Activated CD4-positive, alpha-beta T cell treated with anti-CD3 and anti-CD28 coated beads, Interleukin-2, amount 10 ng/mL, durations not matched to agents 24 days and 14 days (primary cell): ENCODE data around the gene CSK. TPM values are rescaled to one million over a fixed set of nuclear protein-coding genes. Genes with fewer than 3 reads are reported as not detected.

ENCODE experiments used
- DNase-seq: peaks from one replicate; pipeline ENCODE4 v3.0.0; 2022
- H3K27ac Mint-ChIP-seq: one replicate; pipeline ENCODE4 v1.8.0; 2022; ENCODE audit warnings: mild to moderate bottlenecking, mixed read lengths
- H3K27me3 Mint-ChIP-seq: one replicate; pipeline ENCODE4 v1.8.0; 2022; ENCODE audit warnings: mixed read lengths
- H3K36me3 Mint-ChIP-seq: one replicate; pipeline ENCODE4 v1.8.0; 2022; ENCODE audit warnings: low read depth, mild to moderate bottlenecking, mixed read lengths
- H3K4me1 Mint-ChIP-seq: one replicate; pipeline ENCODE4 v1.8.0; 2021; ENCODE audit warnings: mixed read lengths
- H3K4me3 Mint-ChIP-seq: one replicate; pipeline ENCODE4 v1.8.0; 2022; ENCODE audit warnings: mild to moderate bottlenecking, moderate library complexity, mixed read lengths
- H3K9me3 Mint-ChIP-seq: one replicate; pipeline ENCODE4 v1.8.0; 2021; ENCODE audit warnings: mixed read lengths
- intact Hi-C: fragments of 100-400 bp; cut with micrococcal nuclease; formaldehyde crosslinking; loops from one replicate; pipeline ENCODE4 v1.15.1; 2023
- total RNA-seq: library from RNA; stranded (reverse); gene quantifications from 2 replicates; pipeline ENCODE4 v1.2.3, GENCODE V29; 2022

The CSK gene
- total RNA-seq, 1 donor from 2014 or later, result 340 TPM

DNA sequence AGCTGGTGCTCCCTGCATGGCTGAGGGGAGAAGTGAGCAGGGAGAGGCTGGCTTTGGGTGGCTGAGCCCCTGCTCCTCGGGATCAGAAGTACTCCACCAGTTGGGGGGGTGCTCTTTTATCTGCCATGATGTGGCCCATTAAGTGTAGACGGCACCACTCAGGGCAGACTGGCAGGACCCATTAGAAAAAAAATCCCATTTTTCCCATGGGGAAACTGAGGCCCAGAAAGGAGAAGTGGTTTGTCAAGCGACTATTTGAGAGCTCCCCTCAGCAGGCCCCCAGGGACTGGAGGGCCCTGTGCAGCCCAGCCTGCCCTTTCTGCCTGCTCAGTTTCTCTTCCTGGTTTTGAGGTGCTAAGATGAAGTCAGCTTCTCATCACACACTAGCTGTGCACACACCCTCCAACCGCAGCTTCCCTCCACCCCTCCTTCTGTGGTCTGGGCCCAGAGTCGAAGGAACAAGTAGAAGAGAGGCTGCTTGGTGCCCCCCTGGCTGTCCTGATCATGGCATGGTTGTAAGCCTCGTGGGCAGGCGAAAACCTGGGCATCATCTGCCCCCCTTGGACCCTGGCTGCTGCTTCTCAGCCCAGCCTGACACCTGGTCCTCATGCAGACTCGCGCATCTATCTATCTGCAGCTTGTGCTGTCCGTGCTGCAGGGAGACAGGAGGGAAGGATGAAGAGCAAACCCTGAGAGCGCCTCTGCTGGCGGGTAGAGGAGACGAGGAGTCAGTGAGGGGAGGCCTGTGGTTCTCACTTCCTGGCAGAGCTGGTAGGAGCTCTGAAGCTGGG is 5.6 kb downstream of the CSK start:
- no peaks in the 10 kb centered on the region for H3K27me3 Mint-ChIP-seq
- peak overlapping the region; percentile 99 for H3K27ac Mint-ChIP-seq
- H3K36me3 Mint-ChIP-seq, result peaks cover 72% of the 10 kb centered on the region
- intact Hi-C loops, result loop anchor here (1.0 to 10.0 kb wide), 11 partner anchors 9 to 837 kb away; partner anchors contain the start of genes C15orf39, COX5A, RPP25 and SIN3A
- peak overlapping the region; percentile 96 for H3K4me3 Mint-ChIP-seq
- peak; percentile 97 for DNase-seq
- peaks cover 68% of the 10 kb centered on the region for H3K4me1 Mint-ChIP-seq
- H3K9me3 Mint-ChIP-seq, result no peaks in the 10 kb centered on the region

DNA sequence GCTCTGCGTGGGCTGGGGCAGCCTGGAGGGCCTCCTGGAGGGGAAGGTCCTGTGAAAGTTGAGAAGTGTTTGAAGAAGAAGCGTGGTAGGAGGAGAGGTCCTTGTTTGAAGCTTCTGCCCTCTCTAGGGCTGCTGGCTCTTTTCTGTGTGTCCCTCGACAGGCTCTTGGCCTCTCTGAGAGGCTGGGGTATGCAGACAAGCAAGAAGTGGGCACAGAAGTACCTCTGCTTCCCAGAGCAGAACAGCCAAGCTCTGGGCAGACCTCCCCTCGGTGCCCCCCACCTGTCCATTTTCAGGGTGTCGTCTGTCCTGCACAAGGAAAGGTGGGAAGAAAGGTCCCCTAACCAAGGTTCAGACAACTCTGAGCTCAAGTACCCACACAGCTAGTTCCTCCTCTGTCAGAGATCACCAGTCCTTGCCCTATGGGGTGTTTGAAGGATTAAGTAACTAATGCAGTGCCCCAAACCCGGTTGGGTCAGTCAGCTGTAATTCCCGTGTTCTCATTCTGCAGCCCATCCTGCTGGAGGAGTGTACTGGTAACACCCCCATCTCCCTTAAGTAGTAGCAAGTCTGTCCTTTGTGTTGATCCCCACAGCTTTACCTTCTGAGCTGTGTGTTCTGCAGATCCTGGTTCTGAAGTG is 6.3 kb downstream of the CSK start:
- H3K4me1 Mint-ChIP-seq, result peaks cover 71% of the 10 kb centered on the region
- peak overlapping the region; percentile 99 for H3K27ac Mint-ChIP-seq
- no peaks in the 10 kb centered on the region for H3K9me3 Mint-ChIP-seq
- DNase-seq, result no peak
- H3K36me3 Mint-ChIP-seq, result peaks cover 67% of the 10 kb centered on the region
- no peaks in the 10 kb centered on the region for H3K27me3 Mint-ChIP-seq
- peak overlapping the region; percentile 96 for H3K4me3 Mint-ChIP-seq
- intact Hi-C loops, result loop anchor here (1.0 to 10.0 kb wide), 9 partner anchors 8 to 837 kb away; partner anchors contain the start of genes C15orf39, RPP25, SIN3A and SNUPN

DNA sequence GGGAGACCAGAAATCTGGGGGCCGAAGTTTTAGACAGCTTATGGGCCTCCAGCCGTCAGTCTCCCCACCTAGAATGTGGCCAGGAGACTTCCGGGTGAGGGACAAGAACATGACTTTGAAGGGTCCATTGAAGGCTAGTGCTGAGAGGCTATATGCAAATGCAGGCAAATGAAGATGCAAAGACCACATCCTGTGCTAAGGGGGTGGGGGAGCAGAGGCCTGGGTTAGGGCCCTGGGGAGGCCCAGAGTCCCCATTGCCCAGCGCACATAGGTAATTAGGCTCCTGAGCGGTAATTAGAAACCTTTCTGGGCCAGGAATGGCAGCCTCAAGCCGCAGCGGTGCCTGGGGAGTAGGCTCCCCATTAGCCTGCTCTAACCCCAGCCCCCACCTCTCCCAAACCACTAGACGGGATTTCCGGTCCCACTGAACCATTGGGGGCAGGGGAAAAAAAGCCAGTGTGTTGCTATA is 6.8 kb downstream of the CSK start:
- Mint-ChIP-seq H3K36me3 (peaks cover 61% of the 10 kb centered on the region), H3K27ac (peak overlapping the region; percentile 99), H3K4me1 (peaks cover 74% of the 10 kb centered on the region), H3K4me3 (peak overlapping the region; percentile 96), H3K9me3 (no peaks in the 10 kb centered on the region), H3K27me3 (no peaks in the 10 kb centered on the region)
- DNase-seq, result peak; percentile 91
- intact Hi-C loops, result loop anchor here (1.0 to 10.0 kb wide), 9 partner anchors 8 to 836 kb away; partner anchors contain the start of genes C15orf39, RPP25, SIN3A and SNUPN

DNA sequence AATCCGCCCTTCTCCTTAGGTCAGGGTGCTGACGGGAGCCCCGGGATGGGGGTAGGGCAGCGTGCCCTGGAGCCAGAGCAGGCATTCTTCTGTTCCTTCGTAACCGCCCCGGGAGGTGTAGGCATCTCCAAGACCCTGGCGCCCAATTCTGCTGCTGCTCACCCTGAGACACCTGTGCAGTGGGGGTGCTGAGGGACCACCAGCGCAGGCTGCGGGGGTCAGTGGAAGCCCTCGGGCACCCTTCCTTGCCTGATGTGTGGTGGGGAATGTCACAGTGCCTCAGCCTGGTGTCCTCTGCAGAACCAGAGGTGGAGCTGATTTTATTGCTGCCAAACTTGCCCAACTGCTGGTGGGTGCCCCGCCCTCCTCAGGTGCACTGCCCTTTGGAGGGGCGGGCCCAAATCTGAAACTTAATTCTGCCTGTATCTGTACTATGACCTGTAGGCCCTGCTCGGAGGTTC is 7.3 kb downstream of the CSK start:
- Mint-ChIP-seq H3K27ac (peak overlapping the region; percentile 99), H3K9me3 (no peaks in the 10 kb centered on the region), H3K36me3 (peaks cover 57% of the 10 kb centered on the region), H3K27me3 (no peaks in the 10 kb centered on the region), H3K4me1 (peaks cover 74% of the 10 kb centered on the region), H3K4me3 (peak overlapping the region; percentile 96)
- peak; percentile 81 for DNase-seq
- intact Hi-C loops, result loop anchor here (5.0 to 10.0 kb wide), 6 partner anchors 168 to 836 kb away; partner anchors contain the start of genes C15orf39, RPP25, SIN3A and SNUPN

DNA sequence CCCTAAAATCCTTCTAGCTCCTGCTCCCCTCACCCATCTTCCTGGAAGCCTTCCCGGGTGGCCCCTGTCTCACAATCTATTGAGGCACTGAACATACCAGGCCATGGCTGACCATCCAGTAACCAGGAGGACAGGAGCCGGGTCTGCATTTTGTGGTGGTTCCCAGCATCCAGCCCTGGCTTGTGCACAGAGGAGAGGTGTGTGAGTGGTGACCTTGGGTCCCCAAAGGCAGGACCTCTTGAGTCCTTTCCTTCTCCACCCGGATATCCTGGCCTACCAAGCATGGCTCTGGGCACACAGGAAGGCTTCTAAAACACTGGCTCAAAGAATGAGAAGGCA is 7.8 kb downstream of the CSK start:
- Mint-ChIP-seq H3K9me3 (no peaks in the 10 kb centered on the region), H3K36me3 (peaks cover 52% of the 10 kb centered on the region), H3K4me1 (peaks cover 75% of the 10 kb centered on the region), H3K4me3 (peak overlapping the region; percentile 96), H3K27me3 (no peaks in the 10 kb centered on the region), H3K27ac (peak overlapping the region; percentile 99)
- peak; percentile 74 for DNase-seq
- intact Hi-C loops, result loop anchor here (5.0 to 10.0 kb wide), 6 partner anchors 168 to 835 kb away; partner anchors contain the start of genes C15orf39, RPP25, SIN3A and SNUPN

- peak overlapping the region; percentile 96 for H3K4me3 Mint-ChIP-seq
- no peaks in the 10 kb centered on the region for H3K9me3 Mint-ChIP-seq
- H3K27me3 Mint-ChIP-seq, result no peaks in the 10 kb centered on the region
- H3K36me3 Mint-ChIP-seq, result peaks cover 49% of the 10 kb centered on the region
- intact Hi-C loops, result no loop called here
- peak overlapping the region; percentile 99 for H3K27ac Mint-ChIP-seq
- peak; percentile 75 for DNase-seq
- H3K4me1 Mint-ChIP-seq, result peaks cover 76% of the 10 kb centered on the region
Observed at GRCh38 chr15:74790080-74790916, 8.4 kb downstream of the CSK start.

GRCh38 chr15:74791007-74791406 is 9.1 kb downstream of the CSK start:
- Mint-ChIP-seq H3K4me3 (peak overlapping the region; percentile 96), H3K9me3 (no peaks in the 10 kb centered on the region), H3K4me1 (peaks cover 76% of the 10 kb centered on the region), H3K36me3 (peaks cover 44% of the 10 kb centered on the region), H3K27me3 (no peaks in the 10 kb centered on the region), H3K27ac (peak overlapping the region; percentile 83)
- intact Hi-C loops, result no loop called here
- DNase-seq, result no peak

GRCh38 chr15:74791667-74792066 is 9.8 kb downstream of the CSK start:
- intact Hi-C loops, result no loop called here
- peak overlapping the region; percentile 96 for H3K4me3 Mint-ChIP-seq
- H3K36me3 Mint-ChIP-seq, result peaks cover 47% of the 10 kb centered on the region

DNA sequence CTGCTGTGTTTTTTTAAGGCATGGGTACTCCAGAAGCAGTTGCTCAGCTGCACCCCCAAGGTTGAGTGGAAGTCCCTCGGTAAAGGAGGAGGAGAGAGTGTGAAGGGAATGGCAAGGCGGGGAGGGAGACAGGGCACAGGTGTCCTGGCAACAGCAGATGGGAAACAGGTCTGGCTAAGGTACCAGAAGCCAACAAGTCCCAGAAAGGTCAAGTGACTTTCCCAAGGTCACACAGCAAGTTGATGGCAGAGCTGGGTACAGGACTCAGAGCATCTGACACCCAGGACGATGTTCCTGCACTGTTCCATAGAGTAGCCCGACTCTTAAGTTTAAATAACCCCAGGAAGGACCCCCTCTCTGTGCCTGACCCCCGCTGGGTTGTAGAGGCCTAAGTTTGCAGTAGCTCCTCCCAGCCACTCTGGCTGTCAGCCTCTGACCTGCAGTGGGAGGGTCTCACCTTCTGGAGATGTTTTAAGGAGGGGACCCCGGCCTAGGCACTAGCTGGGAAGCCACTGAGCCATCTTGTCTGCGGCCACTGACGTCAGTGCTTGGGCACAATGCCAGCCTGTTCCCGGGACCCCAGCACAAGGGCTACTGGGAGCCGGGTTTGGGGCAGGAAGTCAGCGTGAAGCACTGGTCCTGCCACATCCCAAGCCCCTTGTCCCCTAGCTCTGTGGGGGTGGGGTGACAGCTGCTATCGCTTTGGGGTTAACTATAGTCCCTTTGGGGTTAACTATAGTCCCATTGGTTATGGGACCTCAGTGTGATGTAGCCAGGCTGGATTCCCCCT is 10.5 kb downstream of the CSK start:
- Mint-ChIP-seq H3K4me3 (peak overlapping the region; percentile 96), H3K9me3 (no peaks in the 10 kb centered on the region), H3K36me3 (peaks cover 47% of the 10 kb centered on the region), H3K4me1 (peaks cover 73% of the 10 kb centered on the region), H3K27ac (peak overlapping the region; percentile 83), H3K27me3 (no peaks in the 10 kb centered on the region)
- intact Hi-C loops, result no loop called here
- DNase-seq, result no peak

More at GRCh38 chr15:74791667-74792066, 9.8 kb downstream of the CSK start:
- Mint-ChIP-seq H3K27me3 (no peaks in the 10 kb centered on the region), H3K4me1 (peaks cover 80% of the 10 kb centered on the region), H3K27ac (peak overlapping the region; percentile 83), H3K9me3 (no peaks in the 10 kb centered on the region)
- DNase-seq, result no peak

DNA sequence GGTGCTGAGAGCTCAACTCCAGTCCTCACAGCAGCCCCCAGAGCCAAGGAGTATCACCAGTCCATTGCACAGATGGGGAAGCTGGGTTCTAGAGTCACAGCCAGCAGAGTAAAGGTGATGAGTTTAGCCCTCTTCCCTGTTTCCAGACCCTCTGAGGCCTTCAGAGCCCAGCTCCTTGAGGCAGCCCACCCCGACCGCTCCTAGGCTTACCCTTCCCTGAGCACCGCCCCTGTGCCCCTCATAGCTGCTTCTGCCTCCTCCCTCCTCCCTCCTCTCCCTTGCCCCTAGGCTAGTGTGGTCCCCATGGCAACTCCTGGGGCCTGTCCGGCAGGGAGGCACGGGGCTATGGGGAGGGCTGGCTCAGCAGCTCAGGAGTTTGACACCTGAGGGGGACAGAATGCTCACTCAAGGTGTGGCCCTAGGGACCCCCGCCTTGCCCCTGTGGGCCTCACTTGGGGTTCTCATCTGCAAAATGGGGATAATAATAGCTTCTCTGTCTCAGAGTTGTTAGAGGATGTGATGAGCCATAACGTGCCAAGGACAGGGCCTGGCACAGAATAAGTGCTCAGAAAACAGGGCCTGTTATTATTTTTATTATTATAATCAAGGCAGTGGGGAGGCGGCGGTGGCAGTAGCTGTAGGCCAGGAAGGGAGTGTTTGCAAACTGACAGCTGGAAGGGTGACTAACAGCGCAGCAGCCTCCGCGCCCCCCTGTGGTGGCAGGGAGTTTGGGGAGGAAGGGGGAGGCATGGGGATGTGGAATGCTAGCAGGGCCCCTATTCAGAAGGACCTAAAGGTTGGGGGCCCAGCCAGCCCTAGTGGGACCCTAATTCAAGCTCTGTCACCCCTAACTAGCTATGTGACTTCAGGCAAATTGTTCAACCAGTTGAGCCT is 11.5 kb downstream of the CSK start:
- peak; percentile 89 for DNase-seq
- H3K27me3 Mint-ChIP-seq, result no peaks in the 10 kb centered on the region
- peaks cover 43% of the 10 kb centered on the region for H3K36me3 Mint-ChIP-seq
- peaks cover 70% of the 10 kb centered on the region for H3K4me1 Mint-ChIP-seq
- H3K9me3 Mint-ChIP-seq, result no peaks in the 10 kb centered on the region
- peak overlapping the region; percentile 58 for H3K4me3 Mint-ChIP-seq
- intact Hi-C loops, result no loop called here
- peak overlapping the region; percentile 60 for H3K27ac Mint-ChIP-seq

GRCh38 chr15:74794248-74794969 is 12.5 kb downstream of the CSK start:
- Mint-ChIP-seq H3K27me3 (no peaks in the 10 kb centered on the region), H3K36me3 (peaks cover 41% of the 10 kb centered on the region), H3K9me3 (no peaks in the 10 kb centered on the region), H3K4me1 (peaks cover 68% of the 10 kb centered on the region), H3K27ac (peak overlapping the region; percentile 76), H3K4me3 (peak overlapping the region; percentile 57)
- intact Hi-C loops, result no loop called here
- no peak for DNase-seq
